Progenitor cell of endocrine pancreas (in vitro differentiated cells): ENCODE measurements around the gene FBXO24. TPM values are rescaled to one million over a fixed set of nuclear protein-coding genes. Genes with fewer than 3 reads are reported as not detected.
A peak's percentile ranks its signal among the peaks of the same experiment; 100 is the strongest.

Source experiments
- DNase-seq: peaks from one replicate; pipeline ENCODE4 v3.0.0; 2021; ENCODE audit warnings: low spot score; ENCODE audit not compliant: unreplicated experiment
- H3K27ac Mint-ChIP-seq: 2 replicates; pipeline ENCODE4 v1.8.0; 2021; ENCODE audit warnings: mild to moderate bottlenecking, moderate library complexity, mixed read lengths
- H3K27me3 Mint-ChIP-seq: 2 replicates; pipeline ENCODE4 v1.8.0; 2021; ENCODE audit warnings: mixed read lengths
- H3K36me3 Mint-ChIP-seq: 2 replicates; pipeline ENCODE4 v1.8.0; 2022; ENCODE audit warnings: mixed read lengths; ENCODE audit not compliant: insufficient read depth
- H3K4me1 Mint-ChIP-seq: 2 replicates; pipeline ENCODE4 v1.8.0; 2021; ENCODE audit warnings: low read depth, mixed read lengths
- H3K4me3 Mint-ChIP-seq: 2 replicates; pipeline ENCODE4 v1.8.0; 2021; ENCODE audit warnings: low read depth, mild to moderate bottlenecking, moderate library complexity, mixed read lengths
- H3K9me3 Mint-ChIP-seq: 2 replicates; pipeline ENCODE4 v1.8.0; 2021; ENCODE audit warnings: low read depth, mixed read lengths
- CTCF ChIP-seq: fragments of 200-600 bp; sonication (generic); IDR thresholded peaks from one replicate; pipeline ENCODE4 v1.5.0; 2021; ENCODE audit warnings: antibody characterized with exemption, mild to moderate bottlenecking; ENCODE audit not compliant: unreplicated experiment
- total RNA-seq: library from RNA; stranded (reverse); gene quantifications from 2 replicates; pipeline ENCODE4 v1.2.1, GENCODE V29; 2021

Gene FBXO24
- total RNA-seq, 1 donor from 2014 or later = 0.41 TPM

DNA sequence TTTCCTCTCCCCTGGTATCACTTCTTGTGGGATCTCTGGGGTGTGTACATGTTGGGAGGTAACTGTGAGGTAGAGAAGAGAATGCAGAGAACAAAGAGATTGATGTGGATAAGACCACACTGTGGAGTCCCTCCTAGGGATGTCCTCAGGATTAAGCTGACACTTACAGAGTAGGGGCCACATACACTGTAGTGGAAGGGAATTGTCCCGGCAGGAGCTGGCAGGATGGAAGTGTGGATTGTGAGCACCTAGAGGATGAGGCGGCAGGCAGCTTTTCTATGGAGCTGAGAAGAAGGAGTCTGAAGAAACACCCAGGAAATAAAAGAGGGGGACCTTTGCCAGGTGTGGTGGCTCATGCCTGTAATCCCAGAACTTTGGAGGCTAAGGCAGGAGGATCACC is 33.6 kb upstream of the FBXO24 start:
- Mint-ChIP-seq H3K4me3 (no peak overlapping the region), H3K36me3 (peaks cover 10% of the 10 kb centered on the region), H3K4me1 (peaks cover 4% of the 10 kb centered on the region), H3K27me3 (no peaks in the 10 kb centered on the region), H3K27ac (no peak overlapping the region), H3K9me3 (no peaks in the 10 kb centered on the region)
- TF ChIP-seq CTCF = no peak
- no peak for DNase-seq

GRCh38 chr7:100553032-100553431 is 33.1 kb upstream of the FBXO24 start:
- Mint-ChIP-seq H3K36me3 (peaks cover 10% of the 10 kb centered on the region), H3K27me3 (no peaks in the 10 kb centered on the region), H3K4me1 (no peaks in the 10 kb centered on the region), H3K4me3 (no peak overlapping the region), H3K9me3 (no peaks in the 10 kb centered on the region), H3K27ac (no peak overlapping the region)
- no peak for DNase-seq
- TF ChIP-seq CTCF = no peak

DNA sequence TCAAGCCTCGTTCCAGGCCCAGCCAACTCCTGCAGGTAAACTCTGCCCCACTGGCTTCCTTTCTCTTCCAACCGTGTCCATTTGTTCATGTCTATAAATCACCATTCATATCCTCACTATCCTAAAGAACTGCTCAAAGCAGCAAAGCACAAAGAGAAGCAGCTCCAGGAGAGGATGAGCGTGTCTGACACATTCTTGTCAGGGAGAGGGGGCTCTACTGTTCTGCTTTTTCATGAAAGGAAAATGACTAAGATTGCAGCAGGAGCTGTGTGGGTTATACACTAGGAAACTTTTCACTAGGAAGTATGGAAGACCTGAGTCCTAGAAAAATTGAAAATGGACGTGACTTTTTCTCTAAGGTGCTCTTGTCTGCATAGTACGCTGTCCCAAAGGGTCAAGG is 30.4 kb upstream of the FBXO24 start:
- H3K9me3 Mint-ChIP-seq = no peaks in the 10 kb centered on the region
- DNase-seq = no peak
- H3K36me3 Mint-ChIP-seq = peaks cover 6% of the 10 kb centered on the region
- H3K27me3 Mint-ChIP-seq = no peaks in the 10 kb centered on the region
- no peak overlapping the region for H3K27ac Mint-ChIP-seq
- no peak for TF ChIP-seq CTCF
- no peak overlapping the region for H3K4me3 Mint-ChIP-seq
- H3K4me1 Mint-ChIP-seq = peaks cover 5% of the 10 kb centered on the region

DNA sequence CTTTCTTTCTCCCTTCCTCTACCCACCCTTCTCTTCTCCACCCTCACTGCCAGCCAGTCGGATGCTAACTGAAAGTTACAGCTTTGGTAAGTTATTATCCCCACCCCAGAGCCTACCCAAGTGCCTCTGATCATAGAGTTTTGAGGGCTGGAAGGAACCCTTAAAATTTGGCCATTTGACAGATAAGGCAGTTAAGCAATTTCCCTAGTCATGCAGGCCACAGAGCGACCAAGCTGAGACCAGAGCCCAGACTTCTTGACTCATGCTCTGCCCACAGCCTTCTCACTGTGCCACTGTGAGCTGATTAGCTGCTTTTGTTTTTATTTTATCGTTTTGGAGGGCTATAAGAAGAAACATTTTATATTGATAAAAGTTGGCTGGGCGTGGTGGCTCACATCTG is 29.6 kb upstream of the FBXO24 start:
- DNase-seq = no peak
- Mint-ChIP-seq H3K4me3 (no peak overlapping the region), H3K36me3 (peaks cover 6% of the 10 kb centered on the region), H3K27me3 (no peaks in the 10 kb centered on the region), H3K27ac (no peak overlapping the region), H3K9me3 (no peaks in the 10 kb centered on the region), H3K4me1 (peaks cover 5% of the 10 kb centered on the region)
- TF ChIP-seq CTCF = no peak

GRCh38 chr7:100559127-100559526 is 27.0 kb upstream of the FBXO24 start:
- no peak for TF ChIP-seq CTCF
- Mint-ChIP-seq H3K4me3 (no peak overlapping the region), H3K36me3 (peaks cover 8% of the 10 kb centered on the region), H3K27me3 (no peaks in the 10 kb centered on the region), H3K9me3 (no peaks in the 10 kb centered on the region), H3K4me1 (peaks cover 5% of the 10 kb centered on the region), H3K27ac (peak overlapping the region; percentile 83)
- no peak for DNase-seq
